Mesothelial cell of epicardium (in vitro differentiated cells): Measurements from ENCODE around the gene IL17RB. TPM values are rescaled to one million over a fixed set of nuclear protein-coding genes. Genes with fewer than 3 reads are reported as not detected.
A peak's percentile ranks its signal among the peaks of the same experiment; 100 is the strongest.

Experiments
- DNase-seq, 2 experiments: peaks; one replicate each; pipeline ENCODE4 v3.0.0; 2021; ENCODE audit warnings: low spot score in 2 of 2; ENCODE audit not compliant: unreplicated experiment in 2 of 2
- H3K27ac Mint-ChIP-seq: 2 replicates; pipeline ENCODE4 v1.8.0; 2021; ENCODE audit warnings: mixed read lengths
- H3K27me3 Mint-ChIP-seq: 2 replicates; pipeline ENCODE4 v1.8.0; 2021; ENCODE audit warnings: low read depth, mixed read lengths
- H3K36me3 Mint-ChIP-seq: 2 replicates; pipeline ENCODE4 v1.8.0; 2021; ENCODE audit warnings: mixed read lengths
- H3K4me1 Mint-ChIP-seq: 2 replicates; pipeline ENCODE4 v1.8.0; 2021; ENCODE audit warnings: mixed read lengths
- H3K4me3 Mint-ChIP-seq: 2 replicates; pipeline ENCODE4 v1.8.0; 2021; ENCODE audit warnings: mild to moderate bottlenecking, moderate library complexity, mixed read lengths
- H3K9me3 Mint-ChIP-seq: 2 replicates; pipeline ENCODE4 v1.8.0; 2021; ENCODE audit warnings: mixed read lengths
- CTCF ChIP-seq: fragments of 200-600 bp; sonication (generic); IDR thresholded peaks from one replicate; pipeline ENCODE4 v1.5.0; 2021; ENCODE audit warnings: antibody characterized with exemption; ENCODE audit not compliant: unreplicated experiment
- total RNA-seq: library from RNA; stranded (reverse); gene quantifications from 3 replicates; pipeline ENCODE4 v1.2.1, GENCODE V29; 2021

Gene IL17RB
- total RNA-seq, 1 donor from 2014 or later, result 1.4 TPM

DNA sequence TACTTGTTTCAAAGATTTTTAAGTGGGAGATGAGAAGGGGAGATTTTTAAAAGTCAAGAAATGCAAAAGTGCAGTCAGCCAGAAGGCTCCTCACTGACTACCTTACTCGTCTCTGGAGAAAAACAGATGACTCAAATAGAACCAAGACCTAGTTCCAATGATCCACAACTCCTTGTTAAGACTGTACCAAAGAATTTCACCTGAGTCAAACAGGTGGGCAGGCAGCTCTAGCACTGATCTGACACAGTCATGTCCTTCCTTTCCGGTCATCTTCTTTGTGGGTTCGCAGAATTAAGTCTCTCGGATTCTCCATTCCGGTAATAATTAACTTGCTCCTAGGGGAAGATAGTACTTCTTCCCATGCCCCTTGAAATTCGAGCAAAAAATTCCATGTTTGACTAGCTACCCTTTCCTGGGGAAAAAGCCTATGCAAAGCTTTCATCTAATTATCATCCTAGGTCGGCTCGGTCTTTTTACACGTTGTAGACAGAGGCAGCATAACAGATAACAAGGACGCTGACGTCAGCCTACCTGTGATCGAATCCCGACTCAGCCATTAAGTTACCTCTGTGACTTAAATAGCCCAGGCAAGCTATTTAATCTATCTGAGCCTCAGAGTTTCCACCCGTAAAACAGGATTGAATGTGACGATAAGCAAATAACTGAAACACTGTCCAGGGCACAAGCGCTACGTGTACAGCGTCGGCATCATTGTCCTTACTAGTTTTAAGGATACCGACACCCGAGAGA lies 44.5 kb downstream of the IL17RB start:
- no peak for DNase-seq
- Mint-ChIP-seq H3K36me3 (peaks cover 6% of the 10 kb centered on the region), H3K4me1 (peaks cover 30% of the 10 kb centered on the region), H3K27me3 (peaks cover 24% of the 10 kb centered on the region), H3K27ac (peak overlapping the region; percentile 100), H3K9me3 (no peaks in the 10 kb centered on the region), H3K4me3 (peak overlapping the region; percentile 98)
- TF ChIP-seq CTCF, result peak; percentile 7

- Mint-ChIP-seq H3K9me3 (no peaks in the 10 kb centered on the region), H3K27ac (peak within 1 kb of the TSS; percentile 100), H3K27me3 (peaks cover 29% of the 10 kb centered on the region), H3K36me3 (peaks cover 5% of the 10 kb centered on the region), H3K4me3 (peak within 1 kb of the TSS; percentile 98), H3K4me1 (peaks cover 30% of the 10 kb centered on the region)
- peak; percentile 93 for DNase-seq
- no peak for TF ChIP-seq CTCF
These were observed 45.3 kb downstream of the IL17RB start, which contains the start of gene SELENOK for GRCh38 chr3:53891497-53892285. TSS of gene SELENOK (minus strand) at chr3:53891859.

- Mint-ChIP-seq H3K4me1 (peaks cover 30% of the 10 kb centered on the region), H3K36me3 (peaks cover 1% of the 10 kb centered on the region), H3K9me3 (no peaks in the 10 kb centered on the region), H3K27ac (peak overlapping the region; percentile 100), H3K4me3 (peak overlapping the region; percentile 98), H3K27me3 (peaks cover 34% of the 10 kb centered on the region)
- TF ChIP-seq CTCF, result no peak
- no peak for DNase-seq
These were observed 45.9 kb downstream of the IL17RB start for GRCh38 chr3:53892286-53892637.

DNA sequence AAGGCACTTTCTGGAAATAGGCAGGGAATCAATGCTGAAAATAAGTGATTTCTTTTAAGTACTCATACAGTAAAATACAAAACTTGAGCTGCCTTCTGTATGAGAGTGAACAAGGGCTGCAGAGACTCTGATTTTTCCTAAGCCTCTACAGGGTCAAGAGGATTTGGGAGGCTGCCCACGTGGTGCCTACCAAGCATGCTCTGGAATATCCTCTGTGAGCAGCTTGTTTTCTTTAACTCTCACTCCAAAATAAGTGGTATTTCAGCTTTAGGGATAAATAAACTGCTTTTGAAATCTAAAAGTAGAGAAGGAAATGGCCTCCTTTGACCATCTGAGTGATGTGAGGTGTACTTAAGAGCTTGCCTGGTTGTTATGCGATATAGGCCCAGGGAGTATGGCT lies 53.4 kb downstream of the IL17RB start:
- no peak overlapping the region for H3K27ac Mint-ChIP-seq
- H3K36me3 Mint-ChIP-seq, result no peaks in the 10 kb centered on the region
- no peaks in the 10 kb centered on the region for H3K9me3 Mint-ChIP-seq
- TF ChIP-seq CTCF, result no peak
- H3K4me1 Mint-ChIP-seq, result peaks cover 8% of the 10 kb centered on the region
- H3K27me3 Mint-ChIP-seq, result peaks cover 34% of the 10 kb centered on the region
- H3K4me3 Mint-ChIP-seq, result no peak overlapping the region
- DNase-seq, result no peak

DNA sequence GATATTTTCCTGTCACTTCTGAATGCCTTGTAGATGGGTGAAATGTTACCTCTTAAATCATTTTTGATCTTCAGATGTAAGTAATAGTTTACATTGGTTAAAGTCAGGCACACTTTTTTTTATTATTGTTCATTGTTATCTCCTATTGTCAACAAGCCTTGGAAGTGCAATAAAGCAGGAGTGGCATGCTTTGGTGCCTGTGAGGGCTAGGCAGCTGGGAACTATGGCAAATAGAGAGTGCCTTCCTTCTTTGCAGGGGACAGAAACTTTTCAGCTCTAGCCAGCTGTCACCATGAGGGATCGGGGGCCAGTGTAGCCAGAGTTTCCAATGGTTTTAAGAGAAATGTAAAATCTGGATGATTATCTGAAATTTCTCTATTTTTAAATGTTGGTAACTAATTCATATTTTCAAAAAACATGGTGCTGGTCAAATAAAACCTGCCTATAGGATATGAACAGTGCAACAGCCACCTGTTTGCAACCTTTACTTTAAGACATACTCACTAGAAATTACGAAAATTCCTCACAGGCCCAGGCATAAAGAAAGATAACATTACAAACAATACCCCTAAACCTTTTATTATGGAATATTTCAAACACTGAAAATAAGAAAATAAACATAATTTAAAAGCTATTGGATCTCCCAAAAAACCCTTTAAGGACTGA lies 54.4 kb downstream of the IL17RB start:
- Mint-ChIP-seq H3K27ac (no peak overlapping the region), H3K27me3 (peaks cover 25% of the 10 kb centered on the region), H3K9me3 (no peaks in the 10 kb centered on the region), H3K4me1 (peaks cover 8% of the 10 kb centered on the region), H3K36me3 (no peaks in the 10 kb centered on the region), H3K4me3 (no peak overlapping the region)
- no peak for TF ChIP-seq CTCF
- no peak for DNase-seq
